Upper lobe of left lung (tissue), 4 donors: ENCODE data around the gene ENTHD1.

ENCODE experiments used
- EP300 ChIP-seq, 4 donors: sonication (generic); formaldehyde crosslinking; IDR thresholded peaks; one replicate each; pipeline ENCODE4 v1.5.1; 2017; ENCODE audit warnings: antibody characterized with exemption in 4 of 4, control low read depth in 2 of 4
- POLR2A ChIP-seq, 4 donors: fragments of 450-650 bp; IDR thresholded peaks; one replicate each; pipeline ENCODE4 v1.5.1; 2016 to 2017; ENCODE audit warnings: antibody characterized with exemption in 4 of 4, mild to moderate bottlenecking in 2 of 4
- POLR2AphosphoS5 ChIP-seq, 2 donors: sonication (generic); formaldehyde crosslinking; IDR thresholded peaks; one replicate each; pipeline ENCODE4 v1.5.1; 2017; ENCODE audit warnings: antibody characterized with exemption in 2 of 2
- TF ChIP-seq, protein P1 (sequence below), 6 experiments: fragments of 450-650 bp in 4 of 6; fragments of 200-600 bp in 2 of 6; sonication (generic) in 2 of 6; IDR thresholded peaks; one replicate each; pipeline ENCODE4 v1.5.1; 2016 to 2019; ENCODE audit warnings: antibody characterized with exemption in 6 of 6

DNA sequence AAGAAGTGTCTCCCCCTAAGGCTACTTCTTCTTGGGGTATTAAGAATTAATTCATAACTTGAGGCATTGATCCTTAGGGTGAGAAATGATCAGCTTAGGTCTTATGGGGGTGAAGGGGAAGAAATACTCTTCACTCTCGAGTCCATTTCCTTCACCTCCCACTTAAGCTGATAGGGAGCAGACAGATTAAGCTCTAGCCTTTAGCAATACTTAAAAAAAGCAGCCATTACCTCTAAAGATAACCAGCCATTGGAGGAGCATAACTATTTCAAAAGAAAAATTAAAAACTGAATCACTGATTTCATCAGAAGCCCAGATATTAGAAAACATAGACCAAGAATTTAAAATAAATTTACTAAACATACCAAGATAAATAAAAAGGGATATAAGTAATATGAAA, 60.5 kb downstream of the ENTHD1 start:
- TF ChIP-seq, protein P1, sequence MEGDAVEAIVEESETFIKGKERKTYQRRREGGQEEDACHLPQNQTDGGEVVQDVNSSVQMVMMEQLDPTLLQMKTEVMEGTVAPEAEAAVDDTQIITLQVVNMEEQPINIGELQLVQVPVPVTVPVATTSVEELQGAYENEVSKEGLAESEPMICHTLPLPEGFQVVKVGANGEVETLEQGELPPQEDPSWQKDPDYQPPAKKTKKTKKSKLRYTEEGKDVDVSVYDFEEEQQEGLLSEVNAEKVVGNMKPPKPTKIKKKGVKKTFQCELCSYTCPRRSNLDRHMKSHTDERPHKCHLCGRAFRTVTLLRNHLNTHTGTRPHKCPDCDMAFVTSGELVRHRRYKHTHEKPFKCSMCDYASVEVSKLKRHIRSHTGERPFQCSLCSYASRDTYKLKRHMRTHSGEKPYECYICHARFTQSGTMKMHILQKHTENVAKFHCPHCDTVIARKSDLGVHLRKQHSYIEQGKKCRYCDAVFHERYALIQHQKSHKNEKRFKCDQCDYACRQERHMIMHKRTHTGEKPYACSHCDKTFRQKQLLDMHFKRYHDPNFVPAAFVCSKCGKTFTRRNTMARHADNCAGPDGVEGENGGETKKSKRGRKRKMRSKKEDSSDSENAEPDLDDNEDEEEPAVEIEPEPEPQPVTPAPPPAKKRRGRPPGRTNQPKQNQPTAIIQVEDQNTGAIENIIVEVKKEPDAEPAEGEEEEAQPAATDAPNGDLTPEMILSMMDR (IDR thresholded peaks at IDR 0.05) = no peak
- TF ChIP-seq POLR2A (IDR thresholded peaks at IDR 0.05) (no peak), POLR2AphosphoS5 (IDR thresholded peaks at IDR 0.05) (no peak), EP300 (IDR thresholded peaks at IDR 0.05) (no peak)
